Neural cell (in vitro differentiated cells): ENCODE results near the gene CGRRF1. TPM values are rescaled to one million over a fixed set of nuclear protein-coding genes. Genes with fewer than 3 reads are reported as not detected.
A peak's percentile ranks its signal among the peaks of the same experiment; 100 is the strongest.

Source experiments
- H2AFZ ChIP-seq: fragments of 200-600, 300-800 bp; sonication (generic), shearing (Covaris generic); 2 replicates; pipeline ENCODE4 v1.6.0; 2014; ENCODE audit warnings: low read depth, mild to moderate bottlenecking, antibody characterized with exemption, low read length, moderate library complexity
- H3F3A ChIP-seq: fragments of 200-600 bp; shearing (Covaris generic); 2 replicates; pipeline ENCODE4 v1.6.1; 2016; ENCODE audit warnings: mild to moderate bottlenecking, moderate library complexity, mixed read lengths, antibody characterized with exemption, low read length; ENCODE audit not compliant: insufficient read depth, poor library complexity, severe bottlenecking
- H3K27ac ChIP-seq: fragments of 200-600, 300-800 bp; sonication (generic), shearing (Covaris generic); 2 replicates; pipeline ENCODE4 v1.5.1; 2014; ENCODE audit warnings: mild to moderate bottlenecking, low read length, moderate library complexity
- H3K27me3 ChIP-seq: fragments of 300-800, 200-600 bp; sonication (generic), shearing (Covaris generic); 2 replicates; pipeline ENCODE4 v1.6.0; 2014; ENCODE audit warnings: mild to moderate bottlenecking, low read depth, low read length, moderate library complexity; ENCODE audit not compliant: insufficient read depth
- H3K36me3 ChIP-seq: fragments of 300-800, 200-600 bp; sonication (generic), shearing (Covaris generic); 2 replicates; pipeline ENCODE4 v1.5.1; 2014; ENCODE audit warnings: mild to moderate bottlenecking, antibody characterized with exemption, low read length, moderate library complexity; ENCODE audit not compliant: insufficient read depth
- H3K4me2 ChIP-seq: fragments of 300-800, 200-600 bp; sonication (generic), shearing (Covaris generic); 2 replicates; pipeline ENCODE4 v1.6.0; 2014; ENCODE audit warnings: mild to moderate bottlenecking, low read length
- H3K4me3 ChIP-seq: fragments of 300-800, 200-600 bp; sonication (generic), shearing (Covaris generic); 2 replicates; pipeline ENCODE4 v1.5.1; 2014; ENCODE audit warnings: mild to moderate bottlenecking, low read length, moderate library complexity
- H3K79me2 ChIP-seq: fragments of 200-600 bp; shearing (Covaris generic); replicated peaks from 2 replicates; pipeline ENCODE4 v1.6.0; 2014; ENCODE audit warnings: mild to moderate bottlenecking, low read length, moderate library complexity; ENCODE audit not compliant: insufficient read depth
- H3K9ac ChIP-seq: fragments of 300-800, 200-600 bp; sonication (generic), shearing (Covaris generic); 2 replicates; pipeline ENCODE4 v1.6.1; 2016; ENCODE audit warnings: mild to moderate bottlenecking, low read length, mixed read lengths
- H3K9me2 ChIP-seq: fragments of 200-600 bp; shearing (Covaris generic); 2 replicates; pipeline ENCODE4 v1.6.1; 2016; ENCODE audit warnings: mild to moderate bottlenecking, low read length, mixed read lengths; ENCODE audit not compliant: insufficient read depth
- H3K9me3 ChIP-seq: fragments of 200-600, 300-800 bp; sonication (generic), shearing (Covaris generic); 2 replicates; pipeline ENCODE4 v1.6.1; 2016; ENCODE audit warnings: mild to moderate bottlenecking, mixed run types, low read length, moderate library complexity, mixed read lengths
- H4K20me1 ChIP-seq: fragments of 200-600 bp; shearing (Covaris generic); 2 replicates; pipeline ENCODE4 v1.6.1; 2016; ENCODE audit warnings: mild to moderate bottlenecking, mixed run types; ENCODE audit not compliant: insufficient read depth
- EP300 ChIP-seq: fragments of 450-650 bp; conservative IDR thresholded peaks from 2 replicates; pipeline ENCODE4 v1.6.1; 2014; ENCODE audit warnings: antibody characterized with exemption, mild to moderate bottlenecking, moderate library complexity; ENCODE audit not compliant: poor library complexity, severe bottlenecking
- EZH2 ChIP-seq: fragments of 200-600, 300-800 bp; shearing (Covaris generic), sonication (generic); IDR thresholded peaks from 2 replicates; pipeline ENCODE4 v1.6.1; 2014; ENCODE audit warnings: antibody characterized with exemption, low read length, borderline replicate concordance, mild to moderate bottlenecking; ENCODE audit not compliant: insufficient read depth, poor library complexity, severe bottlenecking
- MXI1 ChIP-seq: fragments of 450-650 bp; conservative IDR thresholded peaks from 2 replicates; pipeline ENCODE4 v1.6.1; 2014; ENCODE audit warnings: antibody characterized with exemption, mild to moderate bottlenecking; ENCODE audit not compliant: poor library complexity, severe bottlenecking
- POLR2AphosphoS5 ChIP-seq: IDR thresholded peaks from 2 replicates; pipeline ENCODE4 v1.6.1; 2012
- RAD21 ChIP-seq: fragments of 450-650 bp; conservative IDR thresholded peaks from 2 replicates; pipeline ENCODE4 v1.6.1; 2014; ENCODE audit warnings: antibody characterized with exemption, mild to moderate bottlenecking, moderate library complexity
- REST ChIP-seq: IDR thresholded peaks from 2 replicates; pipeline ENCODE4 v1.6.1; 2012; ENCODE audit warnings: borderline replicate concordance
- SMC3 ChIP-seq: fragments of 450-650 bp; conservative IDR thresholded peaks from 2 replicates; pipeline ENCODE4 v1.6.1; 2014; ENCODE audit warnings: antibody characterized with exemption, mild to moderate bottlenecking, moderate library complexity; ENCODE audit not compliant: poor library complexity
- TAF1 ChIP-seq: IDR thresholded peaks from 2 replicates; pipeline ENCODE4 v1.6.1; 2012; ENCODE audit warnings: low read depth
- polyA plus RNA-seq: library from polyadenylated mRNA; depleted of rRNA; stranded (reverse); fragments of >200 nt; gene quantifications from 2 replicates; pipeline ENCODE4 v1.2.3, GENCODE V29; 2014
- TF ChIP-seq, protein P1 (sequence below): fragments of 450-650 bp; IDR thresholded peaks from 2 replicates; pipeline ENCODE4 v1.5.1; 2014; ENCODE audit warnings: antibody characterized with exemption, mild to moderate bottlenecking, moderate library complexity; ENCODE audit not compliant: poor library complexity, severe bottlenecking

The CGRRF1 gene
- polyA plus RNA-seq, 1 donor from 2014 or later, result 31.0 TPM

- H3K27me3 ChIP-seq, result no peaks in the 10 kb centered on the region
- no peaks in the 10 kb centered on the region for H3F3A ChIP-seq
- H3K9me3 ChIP-seq, result no peaks in the 10 kb centered on the region
- peak overlapping the region; percentile 57 for H3K4me2 ChIP-seq
- no peaks in the 10 kb centered on the region for H3K9me2 ChIP-seq
- H3K79me2 ChIP-seq, result peaks cover 42% of the 10 kb centered on the region
- no peaks in the 10 kb centered on the region for H3K36me3 ChIP-seq
- peak overlapping the region; percentile 99 for H3K4me3 ChIP-seq
- peak overlapping the region; percentile 83 for H2AFZ ChIP-seq
- no peak for TF ChIP-seq EZH2
- TF ChIP-seq RAD21, result peak; percentile 13
- peak overlapping the region; percentile 96 for H3K9ac ChIP-seq
- H4K20me1 ChIP-seq, result no peaks in the 10 kb centered on the region
- H3K27ac ChIP-seq, result peak overlapping the region; percentile 86
These were observed 21.4 kb upstream of the CGRRF1 start for GRCh38 chr14:54488318-54488645.

- Histone ChIP-seq H3K9me2 (no peaks in the 10 kb centered on the region), H3K9ac (peak within 1 kb of the TSS; percentile 96), H3F3A (no peaks in the 10 kb centered on the region), H4K20me1 (no peaks in the 10 kb centered on the region), H3K4me3 (peak within 1 kb of the TSS; percentile 99), H3K27me3 (no peaks in the 10 kb centered on the region), H3K27ac (peak within 1 kb of the TSS; percentile 86), H2AFZ (peak within 1 kb of the TSS; percentile 83), H3K4me2 (peak within 1 kb of the TSS; percentile 57), H3K79me2 (peaks cover 37% of the 10 kb centered on the region), H3K9me3 (no peaks in the 10 kb centered on the region), H3K36me3 (no peaks in the 10 kb centered on the region)
- no peak for TF ChIP-seq RAD21
- TF ChIP-seq REST, result peak; percentile 69
- TF ChIP-seq POLR2AphosphoS5, result peak; percentile 92
- peak; percentile 70 for TF ChIP-seq MXI1
- TF ChIP-seq TAF1, result peak; percentile 61
- TF ChIP-seq EZH2, result no peak
- TF ChIP-seq, protein P1, sequence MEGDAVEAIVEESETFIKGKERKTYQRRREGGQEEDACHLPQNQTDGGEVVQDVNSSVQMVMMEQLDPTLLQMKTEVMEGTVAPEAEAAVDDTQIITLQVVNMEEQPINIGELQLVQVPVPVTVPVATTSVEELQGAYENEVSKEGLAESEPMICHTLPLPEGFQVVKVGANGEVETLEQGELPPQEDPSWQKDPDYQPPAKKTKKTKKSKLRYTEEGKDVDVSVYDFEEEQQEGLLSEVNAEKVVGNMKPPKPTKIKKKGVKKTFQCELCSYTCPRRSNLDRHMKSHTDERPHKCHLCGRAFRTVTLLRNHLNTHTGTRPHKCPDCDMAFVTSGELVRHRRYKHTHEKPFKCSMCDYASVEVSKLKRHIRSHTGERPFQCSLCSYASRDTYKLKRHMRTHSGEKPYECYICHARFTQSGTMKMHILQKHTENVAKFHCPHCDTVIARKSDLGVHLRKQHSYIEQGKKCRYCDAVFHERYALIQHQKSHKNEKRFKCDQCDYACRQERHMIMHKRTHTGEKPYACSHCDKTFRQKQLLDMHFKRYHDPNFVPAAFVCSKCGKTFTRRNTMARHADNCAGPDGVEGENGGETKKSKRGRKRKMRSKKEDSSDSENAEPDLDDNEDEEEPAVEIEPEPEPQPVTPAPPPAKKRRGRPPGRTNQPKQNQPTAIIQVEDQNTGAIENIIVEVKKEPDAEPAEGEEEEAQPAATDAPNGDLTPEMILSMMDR, result peak; percentile 68
- TF ChIP-seq SMC3, result no peak
- peak; percentile 47 for TF ChIP-seq EP300
These were observed 20.9 kb upstream of the CGRRF1 start, which contains the start of gene GMFB for GRCh38 chr14:54488646-54489317. GMFB (minus strand) TSS chr14:54488980; CDS start chr14:54488927, 53 bp downstream.

- H3K9ac ChIP-seq, result peak overlapping the region; percentile 96
- H2AFZ ChIP-seq, result peak overlapping the region; percentile 42
- H3K9me2 ChIP-seq, result no peaks in the 10 kb centered on the region
- H3K4me2 ChIP-seq, result peak overlapping the region; percentile 57
- no peaks in the 10 kb centered on the region for H3F3A ChIP-seq
- H4K20me1 ChIP-seq, result no peaks in the 10 kb centered on the region
- peaks cover 33% of the 10 kb centered on the region for H3K79me2 ChIP-seq
- TF ChIP-seq RAD21, result no peak
- TF ChIP-seq, protein P1, result no peak
- no peak for TF ChIP-seq EP300
- TF ChIP-seq EZH2, result no peak
- TF ChIP-seq REST, result no peak
- no peak for TF ChIP-seq SMC3
- no peak for TF ChIP-seq TAF1
- TF ChIP-seq POLR2AphosphoS5, result no peak
- TF ChIP-seq MXI1, result no peak
- H3K4me3 ChIP-seq, result peak overlapping the region; percentile 99
- peak overlapping the region; percentile 86 for H3K27ac ChIP-seq
- no peaks in the 10 kb centered on the region for H3K9me3 ChIP-seq
- no peaks in the 10 kb centered on the region for H3K36me3 ChIP-seq
- H3K27me3 ChIP-seq, result no peaks in the 10 kb centered on the region
These were observed 20.4 kb upstream of the CGRRF1 start for GRCh38 chr14:54489318-54489683.
